ENCODE data around the gene ELL. TPM values are rescaled to one million over a fixed set of nuclear protein-coding genes. Genes with fewer than 3 reads are reported as not detected.

The ELL gene
- total and polyA plus RNA-seq, 9 of the 15 experiments (the other 6 are each of a cell fraction or from before 2014, with no cell fraction given) = 0.24 to 22.5 (median 4.1) TPM

GRCh38 chr19:18433015-18433691, 88.7 kb downstream of the ELL start (continued):
- TF ChIP-seq USF1 (CRISPR knock-in tag; IDR thresholded peaks at IDR 0.05) (peak; percentile 82), ZNF311 (CRISPR knock-in tag; IDR thresholded peaks at IDR 0.05) (no peak), HBP1 (CRISPR knock-in tag; IDR thresholded peaks at IDR 0.05) (no peak), SP2 (IDR thresholded peaks at IDR 0.05; ENCODE audit: extremely low read depth, low read depth, low read length, poor library complexity, severe bottlenecking) (no peak), ZNF408 (CRISPR knock-in tag; IDR thresholded peaks at IDR 0.05; ENCODE audit: low read depth) (no peak), ZKSCAN8 (CRISPR knock-in tag; IDR thresholded peaks at IDR 0.05) (no peak), ZNF274 (IDR thresholded peaks at IDR 0.05; ENCODE audit: borderline replicate concordance, low read depth, low read length) (no peak), KAT8 (IDR thresholded peaks at IDR 0.05; ENCODE audit: low read depth) (no peak), PREB (CRISPR knock-in tag; IDR thresholded peaks at IDR 0.05) (no peak), FOXO4 (CRISPR knock-in tag; IDR thresholded peaks at IDR 0.05) (no peak), FOXJ3 (CRISPR knock-in tag; IDR thresholded peaks at IDR 0.05) (no peak), USF2 (CRISPR knock-in tag; IDR thresholded peaks at IDR 0.05) (peak; percentile 63), ZNF316 (IDR thresholded peaks at IDR 0.05) (no peak), TAF15 (IDR thresholded peaks at IDR 0.05; ENCODE audit: low read depth, low read length) (no peak), SMARCA5 (IDR thresholded peaks at IDR 0.05) (no peak), CXXC5 (CRISPR knock-in tag; IDR thresholded peaks at IDR 0.05) (peak; percentile 40), TEAD4 (IDR thresholded peaks at IDR 0.05; ENCODE audit: low read length) (peak; percentile 80), TEAD4 (CRISPR knock-in tag; IDR thresholded peaks at IDR 0.05; ENCODE audit: borderline replicate concordance) (no peak), SIX5 (IDR thresholded peaks at IDR 0.05; ENCODE audit: borderline replicate concordance in 1 of 2, insufficient read depth in 1 of 2, low read depth in 1 of 2, low read length in 2 of 2) (no peak), BCL6 (CRISPR knock-in tag; IDR thresholded peaks at IDR 0.05) (no peak), HDAC8 (tag; IDR thresholded peaks at IDR 0.05) (0 out of 2 replicates have a peak, but pooled peaks have one; percentile 36)
